ENCODE measurements around the gene C6orf132. TPM values are rescaled to one million over a fixed set of nuclear protein-coding genes. Genes with fewer than 3 reads are reported as not detected.

The C6orf132 gene
- total and polyA plus RNA-seq, 9 of the 15 experiments (the other 6 are each of a cell fraction or from before 2014, with no cell fraction given): 0.06 to 0.35 (median 0.14) TPM

- TF ChIP-seq GTF3C2 (IDR thresholded peaks at IDR 0.05; ENCODE audit: borderline replicate concordance, extremely low read depth, insufficient read length) (no peak), DPF2 (IDR thresholded peaks at IDR 0.05) (no peak), PTRF (tag; IDR thresholded peaks at IDR 0.05) (no peak), BRD4 (IDR thresholded peaks at IDR 0.05) (no peak), L3MBTL2 (IDR thresholded peaks at IDR 0.05) (peak; percentile 59; the same call in 1 of the 2 replicates), POLR3G (IDR thresholded peaks at IDR 0.05; ENCODE audit: extremely low read depth, insufficient read length, insufficient replicate concordance) (no peak), ZSCAN32 (CRISPR knock-in tag; IDR thresholded peaks at IDR 0.05) (no peak), NR2F6 (CRISPR knock-in tag; IDR thresholded peaks at IDR 0.05) (no peak), CTCFL (IDR thresholded peaks at IDR 0.05; ENCODE audit: borderline replicate concordance, insufficient read depth, low read depth, low read length, poor library complexity, severe bottlenecking) (peak; percentile 67), CREBBP (IDR thresholded peaks at IDR 0.05; ENCODE audit: low read depth, low read length) (no peak), NFE2L1 (tag; IDR thresholded peaks at IDR 0.05; ENCODE audit: borderline replicate concordance, low read depth) (no peak)
- TF ChIP-seq, protein P1, sequence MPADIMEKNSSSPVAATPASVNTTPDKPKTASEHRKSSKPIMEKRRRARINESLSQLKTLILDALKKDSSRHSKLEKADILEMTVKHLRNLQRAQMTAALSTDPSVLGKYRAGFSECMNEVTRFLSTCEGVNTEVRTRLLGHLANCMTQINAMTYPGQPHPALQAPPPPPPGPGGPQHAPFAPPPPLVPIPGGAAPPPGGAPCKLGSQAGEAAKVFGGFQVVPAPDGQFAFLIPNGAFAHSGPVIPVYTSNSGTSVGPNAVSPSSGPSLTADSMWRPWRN (IDR thresholded peaks at IDR 0.05; ENCODE audit: low read depth): no peak
- TF ChIP-seq, protein P2, sequence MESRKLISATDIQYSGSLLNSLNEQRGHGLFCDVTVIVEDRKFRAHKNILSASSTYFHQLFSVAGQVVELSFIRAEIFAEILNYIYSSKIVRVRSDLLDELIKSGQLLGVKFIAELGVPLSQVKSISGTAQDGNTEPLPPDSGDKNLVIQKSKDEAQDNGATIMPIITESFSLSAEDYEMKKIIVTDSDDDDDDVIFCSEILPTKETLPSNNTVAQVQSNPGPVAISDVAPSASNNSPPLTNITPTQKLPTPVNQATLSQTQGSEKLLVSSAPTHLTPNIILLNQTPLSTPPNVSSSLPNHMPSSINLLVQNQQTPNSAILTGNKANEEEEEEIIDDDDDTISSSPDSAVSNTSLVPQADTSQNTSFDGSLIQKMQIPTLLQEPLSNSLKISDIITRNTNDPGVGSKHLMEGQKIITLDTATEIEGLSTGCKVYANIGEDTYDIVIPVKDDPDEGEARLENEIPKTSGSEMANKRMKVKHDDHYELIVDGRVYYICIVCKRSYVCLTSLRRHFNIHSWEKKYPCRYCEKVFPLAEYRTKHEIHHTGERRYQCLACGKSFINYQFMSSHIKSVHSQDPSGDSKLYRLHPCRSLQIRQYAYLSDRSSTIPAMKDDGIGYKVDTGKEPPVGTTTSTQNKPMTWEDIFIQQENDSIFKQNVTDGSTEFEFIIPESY (CRISPR knock-in tag; IDR thresholded peaks at IDR 0.05): no peak
- TF ChIP-seq, protein P3, sequence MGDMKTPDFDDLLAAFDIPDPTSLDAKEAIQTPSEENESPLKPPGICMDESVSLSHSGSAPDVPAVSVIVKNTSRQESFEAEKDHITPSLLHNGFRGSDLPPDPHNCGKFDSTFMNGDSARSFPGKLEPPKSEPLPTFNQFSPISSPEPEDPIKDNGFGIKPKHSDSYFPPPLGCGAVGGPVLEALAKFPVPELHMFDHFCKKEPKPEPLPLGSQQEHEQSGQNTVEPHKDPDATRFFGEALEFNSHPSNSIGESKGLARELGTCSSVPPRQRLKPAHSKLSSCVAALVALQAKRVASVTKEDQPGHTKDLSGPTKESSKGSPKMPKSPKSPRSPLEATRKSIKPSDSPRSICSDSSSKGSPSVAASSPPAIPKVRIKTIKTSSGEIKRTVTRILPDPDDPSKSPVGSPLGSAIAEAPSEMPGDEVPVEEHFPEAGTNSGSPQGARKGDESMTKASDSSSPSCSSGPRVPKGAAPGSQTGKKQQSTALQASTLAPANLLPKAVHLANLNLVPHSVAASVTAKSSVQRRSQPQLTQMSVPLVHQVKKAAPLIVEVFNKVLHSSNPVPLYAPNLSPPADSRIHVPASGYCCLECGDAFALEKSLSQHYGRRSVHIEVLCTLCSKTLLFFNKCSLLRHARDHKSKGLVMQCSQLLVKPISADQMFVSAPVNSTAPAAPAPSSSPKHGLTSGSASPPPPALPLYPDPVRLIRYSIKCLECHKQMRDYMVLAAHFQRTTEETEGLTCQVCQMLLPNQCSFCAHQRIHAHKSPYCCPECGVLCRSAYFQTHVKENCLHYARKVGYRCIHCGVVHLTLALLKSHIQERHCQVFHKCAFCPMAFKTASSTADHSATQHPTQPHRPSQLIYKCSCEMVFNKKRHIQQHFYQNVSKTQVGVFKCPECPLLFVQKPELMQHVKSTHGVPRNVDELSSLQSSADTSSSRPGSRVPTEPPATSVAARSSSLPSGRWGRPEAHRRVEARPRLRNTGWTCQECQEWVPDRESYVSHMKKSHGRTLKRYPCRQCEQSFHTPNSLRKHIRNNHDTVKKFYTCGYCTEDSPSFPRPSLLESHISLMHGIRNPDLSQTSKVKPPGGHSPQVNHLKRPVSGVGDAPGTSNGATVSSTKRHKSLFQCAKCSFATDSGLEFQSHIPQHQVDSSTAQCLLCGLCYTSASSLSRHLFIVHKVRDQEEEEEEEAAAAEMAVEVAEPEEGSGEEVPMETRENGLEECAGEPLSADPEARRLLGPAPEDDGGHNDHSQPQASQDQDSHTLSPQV (IDR thresholded peaks at IDR 0.05): peak; percentile 76
Measured at GRCh38 chr6:42095776-42096541, 46.5 kb downstream of the C6orf132 start (continued).

Data from K562 (cell line).